ENCODE results near the gene NRN1L. TPM values are rescaled to one million over a fixed set of nuclear protein-coding genes. Genes with fewer than 3 reads are reported as not detected.

NRN1L gene
- total and polyA plus RNA-seq, 4 donors, result 0.14 to 0.33 (median 0.23) TPM

DNA sequence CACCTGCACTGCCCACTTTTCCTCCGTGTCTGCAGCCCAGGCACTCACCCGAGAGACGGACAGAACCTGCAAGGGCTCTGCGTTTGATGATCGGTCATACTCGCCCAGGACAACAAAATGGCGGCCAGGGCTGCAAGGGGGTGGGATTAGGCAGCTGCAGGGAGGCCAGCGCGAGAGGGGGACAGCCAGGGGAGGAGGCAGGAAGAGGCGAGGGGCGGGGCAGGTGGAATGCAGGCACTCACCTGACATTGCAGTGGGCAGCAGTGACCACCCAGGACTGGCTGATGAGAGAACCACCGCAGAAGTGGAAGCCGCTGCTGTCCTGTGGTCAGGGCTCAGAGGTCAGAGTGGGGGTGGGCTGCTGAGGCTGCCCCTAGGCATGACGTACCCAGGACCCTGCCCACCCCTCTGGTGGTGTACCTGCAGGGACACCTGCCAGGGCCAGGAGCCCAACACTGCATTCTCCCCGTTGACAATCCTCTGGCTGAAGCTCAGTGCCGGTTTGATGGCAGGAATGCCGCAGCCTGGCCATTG lies 46.1 kb downstream of the NRN1L start:
- Histone ChIP-seq H3K36me3 (ENCODE audit: control insufficient read depth in 4 of 4, insufficient read depth in 3 of 4, low read depth in 1 of 4, low read length in 3 of 4) (peaks cover 3 to 35% (median 11%) of the 10 kb centered on the region in 4 donors), H3K27me3 (ENCODE audit: control insufficient read depth in 4 of 4, insufficient read depth in 4 of 4, low read length in 3 of 4) (no peaks in the 10 kb centered on the region), H3K9me3 (ENCODE audit: control insufficient read depth in 4 of 4, low read length in 3 of 4) (no peaks in the 10 kb centered on the region), H3K4me1 (ENCODE audit: control insufficient read depth in 4 of 4, insufficient read depth in 4 of 4, low read length in 3 of 4) (peaks cover 0 to 13% (median 9%) of the 10 kb centered on the region in 4 donors), H3K9ac (ENCODE audit: low read depth in 1 of 2, low read length in 2 of 2) (no peak overlapping the region), H3K4me3 (ENCODE audit: low read depth in 1 of 3, low read length in 3 of 3) (no peak overlapping the region), H3K27ac (ENCODE audit: low read depth in 1 of 2, low read length in 2 of 2) (no peak overlapping the region)
- no peak for DNase-seq (ENCODE audit: low spot score)
- 97% methylated on average over 17 of the region's 17 CpGs for whole genome bisulfite sequencing
- TF ChIP-seq, protein P1, sequence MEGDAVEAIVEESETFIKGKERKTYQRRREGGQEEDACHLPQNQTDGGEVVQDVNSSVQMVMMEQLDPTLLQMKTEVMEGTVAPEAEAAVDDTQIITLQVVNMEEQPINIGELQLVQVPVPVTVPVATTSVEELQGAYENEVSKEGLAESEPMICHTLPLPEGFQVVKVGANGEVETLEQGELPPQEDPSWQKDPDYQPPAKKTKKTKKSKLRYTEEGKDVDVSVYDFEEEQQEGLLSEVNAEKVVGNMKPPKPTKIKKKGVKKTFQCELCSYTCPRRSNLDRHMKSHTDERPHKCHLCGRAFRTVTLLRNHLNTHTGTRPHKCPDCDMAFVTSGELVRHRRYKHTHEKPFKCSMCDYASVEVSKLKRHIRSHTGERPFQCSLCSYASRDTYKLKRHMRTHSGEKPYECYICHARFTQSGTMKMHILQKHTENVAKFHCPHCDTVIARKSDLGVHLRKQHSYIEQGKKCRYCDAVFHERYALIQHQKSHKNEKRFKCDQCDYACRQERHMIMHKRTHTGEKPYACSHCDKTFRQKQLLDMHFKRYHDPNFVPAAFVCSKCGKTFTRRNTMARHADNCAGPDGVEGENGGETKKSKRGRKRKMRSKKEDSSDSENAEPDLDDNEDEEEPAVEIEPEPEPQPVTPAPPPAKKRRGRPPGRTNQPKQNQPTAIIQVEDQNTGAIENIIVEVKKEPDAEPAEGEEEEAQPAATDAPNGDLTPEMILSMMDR (IDR thresholded peaks at IDR 0.05; ENCODE audit: low read depth, low read length, missing input control), result no peak
- TF ChIP-seq, protein P2, sequence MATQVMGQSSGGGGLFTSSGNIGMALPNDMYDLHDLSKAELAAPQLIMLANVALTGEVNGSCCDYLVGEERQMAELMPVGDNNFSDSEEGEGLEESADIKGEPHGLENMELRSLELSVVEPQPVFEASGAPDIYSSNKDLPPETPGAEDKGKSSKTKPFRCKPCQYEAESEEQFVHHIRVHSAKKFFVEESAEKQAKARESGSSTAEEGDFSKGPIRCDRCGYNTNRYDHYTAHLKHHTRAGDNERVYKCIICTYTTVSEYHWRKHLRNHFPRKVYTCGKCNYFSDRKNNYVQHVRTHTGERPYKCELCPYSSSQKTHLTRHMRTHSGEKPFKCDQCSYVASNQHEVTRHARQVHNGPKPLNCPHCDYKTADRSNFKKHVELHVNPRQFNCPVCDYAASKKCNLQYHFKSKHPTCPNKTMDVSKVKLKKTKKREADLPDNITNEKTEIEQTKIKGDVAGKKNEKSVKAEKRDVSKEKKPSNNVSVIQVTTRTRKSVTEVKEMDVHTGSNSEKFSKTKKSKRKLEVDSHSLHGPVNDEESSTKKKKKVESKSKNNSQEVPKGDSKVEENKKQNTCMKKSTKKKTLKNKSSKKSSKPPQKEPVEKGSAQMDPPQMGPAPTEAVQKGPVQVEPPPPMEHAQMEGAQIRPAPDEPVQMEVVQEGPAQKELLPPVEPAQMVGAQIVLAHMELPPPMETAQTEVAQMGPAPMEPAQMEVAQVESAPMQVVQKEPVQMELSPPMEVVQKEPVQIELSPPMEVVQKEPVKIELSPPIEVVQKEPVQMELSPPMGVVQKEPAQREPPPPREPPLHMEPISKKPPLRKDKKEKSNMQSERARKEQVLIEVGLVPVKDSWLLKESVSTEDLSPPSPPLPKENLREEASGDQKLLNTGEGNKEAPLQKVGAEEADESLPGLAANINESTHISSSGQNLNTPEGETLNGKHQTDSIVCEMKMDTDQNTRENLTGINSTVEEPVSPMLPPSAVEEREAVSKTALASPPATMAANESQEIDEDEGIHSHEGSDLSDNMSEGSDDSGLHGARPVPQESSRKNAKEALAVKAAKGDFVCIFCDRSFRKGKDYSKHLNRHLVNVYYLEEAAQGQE (IDR thresholded peaks at IDR 0.05), result no peak
- TF ChIP-seq, protein P3, sequence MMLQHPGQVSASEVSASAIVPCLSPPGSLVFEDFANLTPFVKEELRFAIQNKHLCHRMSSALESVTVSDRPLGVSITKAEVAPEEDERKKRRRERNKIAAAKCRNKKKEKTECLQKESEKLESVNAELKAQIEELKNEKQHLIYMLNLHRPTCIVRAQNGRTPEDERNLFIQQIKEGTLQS (IDR thresholded peaks at IDR 0.05), result no peak
- TF ChIP-seq YY1 (IDR thresholded peaks at IDR 0.05), result no peak

DNA sequence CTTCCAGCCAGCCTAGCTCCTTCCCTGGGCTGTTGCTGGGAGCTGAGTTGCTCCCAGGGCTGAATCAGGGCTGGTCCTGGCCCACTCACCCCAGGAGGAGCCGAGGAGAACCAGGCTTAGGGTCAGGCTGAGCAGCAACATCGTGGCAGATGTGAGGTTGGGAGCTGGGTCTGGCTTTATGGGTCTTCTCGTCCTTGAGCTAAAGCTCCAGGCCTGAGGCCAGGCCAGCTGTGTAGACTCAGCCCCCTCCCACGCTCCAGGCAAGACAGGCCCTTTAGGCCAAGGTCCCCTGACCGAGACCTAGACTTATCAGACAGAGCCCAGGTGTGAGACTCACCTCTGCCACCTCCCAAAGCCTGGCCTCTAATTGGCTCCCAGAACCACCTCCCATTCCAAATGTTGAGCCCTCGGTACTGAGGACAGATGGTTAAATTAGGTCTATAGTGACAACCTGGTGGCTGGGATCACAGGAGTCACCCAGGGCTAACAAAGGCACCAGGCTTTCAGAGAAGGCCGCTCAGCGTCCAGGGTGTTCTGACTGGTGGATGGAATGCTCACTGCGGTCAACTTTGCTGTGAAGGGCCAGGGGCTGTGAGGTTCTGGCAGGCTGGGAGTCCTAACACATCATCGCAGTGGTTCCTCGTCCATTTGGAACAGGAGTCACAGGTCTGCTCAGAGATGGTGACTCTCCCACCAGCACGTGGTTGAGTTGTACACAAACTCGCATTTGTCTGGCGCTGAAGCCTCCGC lies 47.2 kb downstream of the NRN1L start, which contains the start of gene CTRL:
Gene CTRL, minus strand, starts transcription at position 151 of the 750 bp plus-strand sequence. Its CDS starts 10 bp downstream, at position 141.
- 93% methylated on average over 15 of the region's 15 CpGs for WGBS
- Histone ChIP-seq H3K36me3 (ENCODE audit: control insufficient read depth in 4 of 4, insufficient read depth in 3 of 4, low read depth in 1 of 4, low read length in 3 of 4) (peaks cover 3 to 35% (median 11%) of the 10 kb centered on the region in 4 donors), H3K9me3 (ENCODE audit: control insufficient read depth in 4 of 4, low read length in 3 of 4) (no peaks in the 10 kb centered on the region), H3K27me3 (ENCODE audit: control insufficient read depth in 4 of 4, insufficient read depth in 4 of 4, low read length in 3 of 4) (no peaks in the 10 kb centered on the region), H3K4me1 (ENCODE audit: control insufficient read depth in 4 of 4, insufficient read depth in 4 of 4, low read length in 3 of 4) (peaks cover 0 to 15% (median 11%) of the 10 kb centered on the region in 4 donors), H3K4me3 (ENCODE audit: low read depth in 1 of 3, low read length in 3 of 3) (no peak within 1 kb of the TSS), H3K27ac (ENCODE audit: low read depth in 1 of 2, low read length in 2 of 2) (no peak within 1 kb of the TSS), H3K9ac (ENCODE audit: low read depth in 1 of 2, low read length in 2 of 2) (no peak within 1 kb of the TSS)
- DNase-seq (ENCODE audit: low spot score), result no peak
- TF ChIP-seq HNF4A (conservative IDR thresholded peaks at IDR 0.05), result no peak

DNA sequence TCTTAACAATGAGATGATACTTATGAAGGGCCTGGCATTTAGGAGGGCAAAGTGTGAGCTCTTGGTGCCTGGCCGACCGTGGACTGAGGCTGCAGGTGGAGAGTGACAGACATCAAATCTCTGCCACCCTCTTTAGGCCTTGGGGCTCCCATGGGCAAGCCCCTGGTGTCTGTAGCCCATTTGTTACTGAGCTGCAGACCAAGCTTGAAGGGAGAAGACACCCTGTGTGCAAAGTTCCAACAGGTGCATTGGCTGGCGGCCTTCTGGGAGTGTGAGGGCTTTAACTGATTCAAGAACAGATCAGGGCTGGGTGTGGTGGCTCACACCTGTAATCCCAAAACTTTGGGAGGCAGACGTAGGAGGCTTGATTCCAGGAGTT lies 47.8 kb downstream of the NRN1L start:
- TF ChIP-seq RXRA (IDR thresholded peaks at IDR 0.05), result no peak
- TF ChIP-seq, protein P4, sequence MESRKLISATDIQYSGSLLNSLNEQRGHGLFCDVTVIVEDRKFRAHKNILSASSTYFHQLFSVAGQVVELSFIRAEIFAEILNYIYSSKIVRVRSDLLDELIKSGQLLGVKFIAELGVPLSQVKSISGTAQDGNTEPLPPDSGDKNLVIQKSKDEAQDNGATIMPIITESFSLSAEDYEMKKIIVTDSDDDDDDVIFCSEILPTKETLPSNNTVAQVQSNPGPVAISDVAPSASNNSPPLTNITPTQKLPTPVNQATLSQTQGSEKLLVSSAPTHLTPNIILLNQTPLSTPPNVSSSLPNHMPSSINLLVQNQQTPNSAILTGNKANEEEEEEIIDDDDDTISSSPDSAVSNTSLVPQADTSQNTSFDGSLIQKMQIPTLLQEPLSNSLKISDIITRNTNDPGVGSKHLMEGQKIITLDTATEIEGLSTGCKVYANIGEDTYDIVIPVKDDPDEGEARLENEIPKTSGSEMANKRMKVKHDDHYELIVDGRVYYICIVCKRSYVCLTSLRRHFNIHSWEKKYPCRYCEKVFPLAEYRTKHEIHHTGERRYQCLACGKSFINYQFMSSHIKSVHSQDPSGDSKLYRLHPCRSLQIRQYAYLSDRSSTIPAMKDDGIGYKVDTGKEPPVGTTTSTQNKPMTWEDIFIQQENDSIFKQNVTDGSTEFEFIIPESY (IDR thresholded peaks at IDR 0.05), result no peak
- no peak for TF ChIP-seq HNF4A (conservative IDR thresholded peaks at IDR 0.05)
- TF ChIP-seq EGR1 (IDR thresholded peaks at IDR 0.05; ENCODE audit: low read depth in 2 of 2), result no peak
- TF ChIP-seq, protein P3 (IDR thresholded peaks at IDR 0.05), result no peak
- TF ChIP-seq NR2F2 (IDR thresholded peaks at IDR 0.05), result no peak
- TF ChIP-seq YY1 (IDR thresholded peaks at IDR 0.05), result no peak
- no peak for TF ChIP-seq HNF4G (IDR thresholded peaks at IDR 0.05)
- no peak for TF ChIP-seq FOXA2 (IDR thresholded peaks at IDR 0.05)
- TF ChIP-seq RAD21 (IDR thresholded peaks at IDR 0.05), result no peak
- H3K27me3 ChIP-seq (ENCODE audit: control insufficient read depth in 4 of 4, insufficient read depth in 4 of 4, low read length in 3 of 4), result no peaks in the 10 kb centered on the region
- H3K9me3 ChIP-seq (ENCODE audit: control insufficient read depth in 4 of 4, low read length in 3 of 4), result no peaks in the 10 kb centered on the region
- peaks cover 3 to 32% (median 10%) of the 10 kb centered on the region in 4 donors for H3K36me3 ChIP-seq (ENCODE audit: control insufficient read depth in 4 of 4, insufficient read depth in 3 of 4, low read depth in 1 of 4, low read length in 3 of 4)
- DNase-seq (ENCODE audit: low spot score), result no peak
- 96% methylated on average over 4 of the region's 4 CpGs for WGBS
- no peak overlapping the region for H3K4me3 ChIP-seq (ENCODE audit: low read depth in 1 of 3, low read length in 3 of 3)
- no peak overlapping the region for H3K9ac ChIP-seq (ENCODE audit: low read depth in 1 of 2, low read length in 2 of 2)
- no peak overlapping the region for H3K27ac ChIP-seq (ENCODE audit: low read depth in 1 of 2, low read length in 2 of 2)
- H3K4me1 ChIP-seq (ENCODE audit: control insufficient read depth in 4 of 4, insufficient read depth in 4 of 4, low read length in 3 of 4), result peaks cover 3 to 20% (median 16%) of the 10 kb centered on the region in 4 donors
